ENCODE measurements around the gene CYP27C1.

DNA sequence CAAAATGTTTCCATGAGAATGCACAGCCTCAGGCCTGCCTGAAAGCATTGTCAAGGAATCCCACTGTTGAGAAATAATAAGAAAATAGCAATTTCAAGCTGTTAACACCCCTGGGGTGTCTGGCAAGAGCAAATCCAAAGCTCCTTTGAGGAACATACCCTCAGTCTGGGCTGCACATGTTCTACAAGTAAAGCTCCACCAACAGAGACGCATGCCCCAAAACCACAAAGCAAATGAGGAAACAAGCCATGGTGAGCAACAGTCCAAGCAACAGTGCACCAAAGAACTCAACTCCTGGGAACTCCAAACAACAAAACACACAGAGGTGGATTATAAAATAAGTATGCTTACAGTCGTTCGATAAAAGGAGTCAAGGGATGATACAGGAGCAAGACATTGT lies 40.3 kb downstream of the CYP27C1 start:
- TF ChIP-seq, protein P1, sequence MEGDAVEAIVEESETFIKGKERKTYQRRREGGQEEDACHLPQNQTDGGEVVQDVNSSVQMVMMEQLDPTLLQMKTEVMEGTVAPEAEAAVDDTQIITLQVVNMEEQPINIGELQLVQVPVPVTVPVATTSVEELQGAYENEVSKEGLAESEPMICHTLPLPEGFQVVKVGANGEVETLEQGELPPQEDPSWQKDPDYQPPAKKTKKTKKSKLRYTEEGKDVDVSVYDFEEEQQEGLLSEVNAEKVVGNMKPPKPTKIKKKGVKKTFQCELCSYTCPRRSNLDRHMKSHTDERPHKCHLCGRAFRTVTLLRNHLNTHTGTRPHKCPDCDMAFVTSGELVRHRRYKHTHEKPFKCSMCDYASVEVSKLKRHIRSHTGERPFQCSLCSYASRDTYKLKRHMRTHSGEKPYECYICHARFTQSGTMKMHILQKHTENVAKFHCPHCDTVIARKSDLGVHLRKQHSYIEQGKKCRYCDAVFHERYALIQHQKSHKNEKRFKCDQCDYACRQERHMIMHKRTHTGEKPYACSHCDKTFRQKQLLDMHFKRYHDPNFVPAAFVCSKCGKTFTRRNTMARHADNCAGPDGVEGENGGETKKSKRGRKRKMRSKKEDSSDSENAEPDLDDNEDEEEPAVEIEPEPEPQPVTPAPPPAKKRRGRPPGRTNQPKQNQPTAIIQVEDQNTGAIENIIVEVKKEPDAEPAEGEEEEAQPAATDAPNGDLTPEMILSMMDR (optimal IDR thresholded peaks at IDR 0.05 in 1 of 3, IDR thresholded peaks at IDR 0.05 in 1 of 3, conservative IDR thresholded peaks at IDR 0.05 in 1 of 3; ENCODE audit: extremely low read depth in 1 of 3, insufficient read depth in 2 of 3, low read length in 3 of 3): no peak
- TF ChIP-seq EZH2 (IDR thresholded peaks at IDR 0.05; ENCODE audit: low read length): no peak
